Activated CD4-positive, alpha-beta T cell treated with anti-CD3 and anti-CD28 coated beads, Interleukin-2, amount 10 ng/mL, durations not matched to agents 7 days and 5 days (primary cell): Measurements from ENCODE around the gene TEN1. TPM values are rescaled to one million over a fixed set of nuclear protein-coding genes. Genes with fewer than 3 reads are reported as not detected.
A peak's percentile ranks its signal among the peaks of the same experiment; 100 is the strongest.
"Not testable (repeated sequence)": the region's sequence is repeated elsewhere in the genome, so short reads cannot be mapped to it uniquely, and the experiment has no call there.

Source experiments
- CTCF ChIA-PET: fragments of 350-600 bp; sonication (Branson Sonifier 250); formaldehyde crosslinking; loops from one replicate; lab custom pipeline; 2021; ENCODE audit warnings: antibody characterized with exemption; lab: Charles Lee
- POLR2A ChIA-PET: fragments of 350-600 bp; sonication (Branson Sonifier 250); formaldehyde crosslinking; loops from one replicate; lab custom pipeline; 2021; ENCODE audit warnings: antibody characterized with exemption; lab: Charles Lee
- DNase-seq: peaks from one replicate; pipeline ENCODE4 v3.0.0-alpha.2; 2020
- H3K27ac Mint-ChIP-seq: one replicate; pipeline ENCODE4 v1.8.0; 2021; ENCODE audit warnings: mild to moderate bottlenecking, moderate library complexity, mixed read lengths
- H3K27me3 Mint-ChIP-seq: one replicate; pipeline ENCODE4 v1.8.0; 2021; ENCODE audit warnings: mixed read lengths
- H3K36me3 Mint-ChIP-seq: one replicate; pipeline ENCODE4 v1.8.0; 2021; ENCODE audit warnings: low read depth, mixed read lengths
- H3K4me1 Mint-ChIP-seq: one replicate; pipeline ENCODE4 v1.8.0; 2021; ENCODE audit warnings: mixed read lengths
- H3K4me3 Mint-ChIP-seq: one replicate; pipeline ENCODE4 v1.8.0; 2021; ENCODE audit warnings: mild to moderate bottlenecking, moderate library complexity, mixed read lengths
- H3K9me3 Mint-ChIP-seq: one replicate; pipeline ENCODE4 v1.8.0; 2021; ENCODE audit warnings: mixed read lengths
- total RNA-seq, 2 experiments: library from RNA; stranded (reverse); gene quantifications; one replicate each; pipeline ENCODE4 v1.2.3, GENCODE V29; 2021

Gene TEN1
- total RNA-seq, 2 experiments from 2014 or later: 12.5 to 17.1 TPM

GRCh38 chr17:75959051-75959838, 19.8 kb upstream of the TEN1 start:
- DNase-seq: no peak

GRCh38 chr17:75959839-75960511, 19.1 kb upstream of the TEN1 start:
- ChIA-PET POLR2A (no interaction called here), CTCF (interaction anchor here (0.5 to 1.2 kb wide), 3 partner anchors 13 to 86 kb away, joined by 3 to 4 read pairs (median 3); no protein-coding TSS in a partner anchor)
- Mint-ChIP-seq H3K27ac (no peak overlapping the region), H3K4me1 (peaks cover 3% of the 10 kb centered on the region), H3K9me3 (no peaks in the 10 kb centered on the region), H3K27me3 (no peaks in the 10 kb centered on the region), H3K4me3 (no peak overlapping the region), H3K36me3 (peaks cover 22% of the 10 kb centered on the region)
- DNase-seq: no peak

More at GRCh38 chr17:75959051-75959838, 19.8 kb upstream of the TEN1 start:
- no peak overlapping the region for H3K4me3 Mint-ChIP-seq
- CTCF ChIA-PET: interaction anchor here (0.5 to 1.0 kb wide), 2 partner anchors 34 to 87 kb away, joined by 3 to 4 read pairs; no protein-coding TSS in a partner anchor
- peaks cover 23% of the 10 kb centered on the region for H3K36me3 Mint-ChIP-seq
- H3K4me1 Mint-ChIP-seq: peaks cover 3% of the 10 kb centered on the region
- H3K27ac Mint-ChIP-seq: no peak overlapping the region
- no peaks in the 10 kb centered on the region for H3K27me3 Mint-ChIP-seq
- POLR2A ChIA-PET: no interaction called here
- H3K9me3 Mint-ChIP-seq: no peaks in the 10 kb centered on the region

GRCh38 chr17:75965468-75965867, 13.6 kb upstream of the TEN1 start:
- H3K27ac Mint-ChIP-seq: no peak overlapping the region
- peaks cover 7% of the 10 kb centered on the region for H3K36me3 Mint-ChIP-seq
- peaks cover 8% of the 10 kb centered on the region for H3K4me1 Mint-ChIP-seq
- no peak for DNase-seq
- H3K27me3 Mint-ChIP-seq: no peaks in the 10 kb centered on the region
- POLR2A ChIA-PET: interaction anchor here (0.8 kb wide), 1 partner anchor 41 kb away, joined by 6 read pairs; no protein-coding TSS in a partner anchor
- CTCF ChIA-PET: interaction anchor here (1.2 to 1.4 kb wide), 2 partner anchors 18 to 48 kb away, joined by 3 to 4 read pairs; no protein-coding TSS in a partner anchor
- no peaks in the 10 kb centered on the region for H3K9me3 Mint-ChIP-seq
- H3K4me3 Mint-ChIP-seq: no peak overlapping the region

- H3K4me3 Mint-ChIP-seq, H3K27me3 Mint-ChIP-seq, H3K27ac Mint-ChIP-seq, H3K9me3 Mint-ChIP-seq, DNase-seq, POLR2A ChIA-PET: not testable (repeated sequence)
- CTCF ChIA-PET: interaction anchor here (0.7 to 1.0 kb wide), 2 partner anchors 8 to 42 kb away, joined by 3 read pairs; no protein-coding TSS in a partner anchor
- Mint-ChIP-seq H3K36me3 (peaks cover 22% of the 10 kb centered on the region), H3K4me1 (peaks cover 10% of the 10 kb centered on the region)
These were observed 10.0 kb upstream of the TEN1 start for GRCh38 chr17:75969044-75969443.

- ChIA-PET POLR2A (no interaction called here), CTCF (interaction anchor here (0.9 kb wide), 1 partner anchor 35 kb away, joined by 3 read pairs; no protein-coding TSS in a partner anchor)
- Mint-ChIP-seq H3K36me3 (peaks cover 22% of the 10 kb centered on the region), H3K4me1 (peaks cover 15% of the 10 kb centered on the region), H3K27ac (peak overlapping the region; percentile 36), H3K9me3 (no peaks in the 10 kb centered on the region), H3K4me3 (no peak overlapping the region), H3K27me3 (no peaks in the 10 kb centered on the region)
- DNase-seq: no peak
These were observed 9.0 kb upstream of the TEN1 start for GRCh38 chr17:75970011-75970523.

- H3K36me3 Mint-ChIP-seq: peaks cover 22% of the 10 kb centered on the region
- H3K4me1 Mint-ChIP-seq: peaks cover 17% of the 10 kb centered on the region
- POLR2A ChIA-PET: no interaction called here
- H3K27ac Mint-ChIP-seq: no peak overlapping the region
- no peak for DNase-seq
- CTCF ChIA-PET: interaction anchor here (0.6 to 1.3 kb wide), 3 partner anchors 21 to 911 kb away, joined by 3 read pairs; no protein-coding TSS in a partner anchor
- no peak overlapping the region for H3K4me3 Mint-ChIP-seq
- no peaks in the 10 kb centered on the region for H3K27me3 Mint-ChIP-seq
- no peaks in the 10 kb centered on the region for H3K9me3 Mint-ChIP-seq
These were observed 8.4 kb upstream of the TEN1 start for GRCh38 chr17:75970626-75971025.

- DNase-seq, POLR2A ChIA-PET, H3K27me3 Mint-ChIP-seq, H3K27ac Mint-ChIP-seq, H3K4me3 Mint-ChIP-seq, H3K9me3 Mint-ChIP-seq: not testable (repeated sequence)
- peaks cover 29% of the 10 kb centered on the region for H3K36me3 Mint-ChIP-seq
- H3K4me1 Mint-ChIP-seq: peaks cover 36% of the 10 kb centered on the region
- CTCF ChIA-PET: interaction anchor here (0.6 to 0.7 kb wide), 2 partner anchors 25 to 48 kb away, joined by 3 to 6 read pairs; partner anchors contain the start of gene CDK3
These were observed 3.9 kb upstream of the TEN1 start for GRCh38 chr17:75975187-75975586.

- H3K27ac Mint-ChIP-seq: peak overlapping the region; percentile 31
- DNase-seq: no peak
- H3K4me1 Mint-ChIP-seq: peaks cover 39% of the 10 kb centered on the region
- H3K36me3 Mint-ChIP-seq: peaks cover 27% of the 10 kb centered on the region
- CTCF ChIA-PET: no interaction called here
- POLR2A ChIA-PET: no interaction called here
- no peaks in the 10 kb centered on the region for H3K9me3 Mint-ChIP-seq
- H3K27me3 Mint-ChIP-seq: no peaks in the 10 kb centered on the region
- H3K4me3 Mint-ChIP-seq: no peak overlapping the region
These were observed 3.3 kb upstream of the TEN1 start for GRCh38 chr17:75975757-75976174.

GRCh38 chr17:75976175-75976848, 2.7 kb upstream of the TEN1 start:
- Mint-ChIP-seq H3K9me3 (no peaks in the 10 kb centered on the region), H3K36me3 (peaks cover 26% of the 10 kb centered on the region), H3K27ac (peak overlapping the region; percentile 47), H3K4me3 (no peak overlapping the region), H3K27me3 (no peaks in the 10 kb centered on the region), H3K4me1 (peaks cover 44% of the 10 kb centered on the region)
- CTCF ChIA-PET: interaction anchor here (0.5 kb wide), 1 partner anchor 70 kb away, joined by 3 read pairs; no protein-coding TSS in a partner anchor
- POLR2A ChIA-PET: no interaction called here
- DNase-seq: no peak

GRCh38 chr17:75979705-75980187, 706 bp downstream of the TEN1 start:
- Mint-ChIP-seq H3K27me3 (no peaks in the 10 kb centered on the region), H3K9me3 (no peaks in the 10 kb centered on the region), H3K4me1 (peaks cover 37% of the 10 kb centered on the region), H3K27ac (peak overlapping the region; percentile 98), H3K36me3 (peaks cover 10% of the 10 kb centered on the region), H3K4me3 (peak overlapping the region; percentile 91)
- CTCF ChIA-PET: interaction anchor here (0.8 to 1.6 kb wide), 5 partner anchors 17 to 118 kb away, joined by 4 to 7 read pairs (median 4); partner anchors contain the start of gene TRIM65
- POLR2A ChIA-PET: interaction anchor here (0.9 kb wide), 1 partner anchor 83 kb away, joined by 6 read pairs; no protein-coding TSS in a partner anchor
- DNase-seq: no peak

GRCh38 chr17:75980188-75981018, 1.4 kb downstream of the TEN1 start:
- peaks cover 37% of the 10 kb centered on the region for H3K4me1 Mint-ChIP-seq
- no peaks in the 10 kb centered on the region for H3K9me3 Mint-ChIP-seq
- DNase-seq: no peak
- ChIA-PET POLR2A (interaction anchor here (0.9 kb wide), 1 partner anchor 83 kb away, joined by 6 read pairs; no protein-coding TSS in a partner anchor), CTCF (interaction anchor here (0.5 to 1.6 kb wide), 9 partner anchors 18 to 1174 kb away, joined by 3 to 7 read pairs (median 4); partner anchors contain the start of genes CDK3 and TRIM65)
- no peaks in the 10 kb centered on the region for H3K27me3 Mint-ChIP-seq
- peak overlapping the region; percentile 98 for H3K27ac Mint-ChIP-seq
- H3K36me3 Mint-ChIP-seq: peaks cover 10% of the 10 kb centered on the region
- H3K4me3 Mint-ChIP-seq: peak overlapping the region; percentile 91
